Adipose tissue (tissue), 3 donors: ENCODE data around the gene RAB29. TPM values are rescaled to one million over a fixed set of nuclear protein-coding genes. Genes with fewer than 3 reads are reported as not detected.

Experiments
- H3K27ac ChIP-seq: one replicate; pipeline ENCODE4 v1.5.1; 2013; ENCODE audit warnings: low read depth, low read length
- WGBS, 3 donors: extraction: QIAGEN DNeasy Blood & Tissue Kit; methylation state at CpG; one replicate each; pipeline ENCODE4 v1.1.7; 2013; 5-methylcytosine and 5-hydroxymethylcytosine counted together
- polyA plus RNA-seq, 3 donors: library from polyadenylated mRNA; stranded (reverse); fragments of 200-250 nt; gene quantifications; one replicate each; pipeline ENCODE4 v1.2.3, GENCODE V29; 2013
- donor health status: healthy with polysubstance abuse.
- donor health status: Bipolar disorder and iron deficiency.
- donor health status: healthy.

RAB29 gene
- polyA plus RNA-seq, 3 donors, result 7.1 to 19.3 (median 17.4) TPM

GRCh38 chr1:205800981-205801703 lies 25.9 kb upstream of the RAB29 start:
- H3K27ac ChIP-seq, result no peak overlapping the region
- 30 to 83% (median 82%) methylated on average over 7 of the region's 7 CpGs for WGBS, 3 donors

GRCh38 chr1:205800427-205800826 lies 25.1 kb upstream of the RAB29 start:
- H3K27ac ChIP-seq, result no peak overlapping the region
- WGBS, 3 donors, result 42 to 89% (median 86%) methylated on average over 7 of the region's 7 CpGs

- WGBS, 3 donors, result 43 to 84% (median 71%) methylated on average over 5 of the region's 5 CpGs
- H3K27ac ChIP-seq, result no peak overlapping the region
These were observed 23.3 kb upstream of the RAB29 start for GRCh38 chr1:205798577-205798976.

DNA sequence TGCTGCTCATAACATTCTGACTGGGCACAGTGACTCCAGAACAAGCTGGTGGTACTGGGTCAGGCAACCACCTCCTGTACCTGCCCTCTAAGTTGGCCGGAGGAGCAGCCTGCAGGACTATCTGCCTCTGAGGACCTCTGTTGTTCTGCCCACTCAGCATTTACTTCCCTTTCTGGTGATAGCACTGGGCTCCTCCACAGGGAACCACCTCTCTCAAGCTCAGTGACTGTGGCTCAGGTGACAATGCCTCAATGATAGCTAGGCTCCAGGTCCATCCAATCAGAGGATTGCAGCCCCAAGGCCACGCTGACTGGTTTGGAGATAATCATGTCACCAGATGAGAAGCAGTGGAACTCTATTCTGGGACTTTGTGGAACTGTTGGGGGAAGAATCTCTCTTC lies 21.9 kb upstream of the RAB29 start:
- WGBS, 3 donors, result 65 to 95% (median 93%) methylated on average over 2 of the region's 2 CpGs
- no peak overlapping the region for H3K27ac ChIP-seq

DNA sequence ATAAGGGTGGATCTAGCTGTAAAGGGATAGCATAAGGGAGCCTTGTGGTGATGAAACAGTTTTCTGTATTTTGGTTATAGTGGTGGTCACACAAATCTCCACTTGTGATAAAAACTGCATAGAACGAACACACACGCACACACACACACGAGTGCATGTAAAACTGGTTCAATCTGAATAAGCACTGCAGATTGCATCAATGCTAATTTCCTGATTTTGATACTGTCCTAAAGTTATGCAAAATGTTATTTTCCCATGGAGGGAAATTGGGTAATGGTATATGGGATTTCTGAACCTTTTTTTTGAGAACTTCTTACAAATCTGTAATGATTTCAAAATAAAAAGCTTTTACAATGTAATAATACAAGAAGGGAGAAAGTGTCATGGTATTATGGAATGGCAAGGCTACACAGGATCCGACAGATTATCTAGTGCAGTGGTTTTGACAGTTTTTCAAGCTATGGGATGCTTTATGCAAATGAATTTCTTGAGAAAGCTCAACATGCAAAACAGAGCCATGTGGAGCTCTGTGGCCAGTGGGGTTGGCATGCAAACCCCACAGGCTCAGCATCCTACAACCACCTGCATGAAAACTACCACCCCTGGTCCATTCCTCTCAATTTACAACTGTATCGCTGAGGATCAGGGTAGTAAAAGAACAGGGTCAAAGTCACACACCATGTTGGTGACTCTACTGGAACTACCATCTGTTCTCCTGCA lies 18.9 kb upstream of the RAB29 start:
- H3K27ac ChIP-seq, result no peak overlapping the region
- 57 to 60% (median 59%) methylated on average over 5 of the region's 5 CpGs for WGBS, 3 donors

- no peak overlapping the region for H3K27ac ChIP-seq
- 56 to 77% (median 68%) methylated on average over 6 of the region's 6 CpGs for WGBS, 3 donors
These were observed 17.8 kb upstream of the RAB29 start for GRCh38 chr1:205792961-205793673.

DNA sequence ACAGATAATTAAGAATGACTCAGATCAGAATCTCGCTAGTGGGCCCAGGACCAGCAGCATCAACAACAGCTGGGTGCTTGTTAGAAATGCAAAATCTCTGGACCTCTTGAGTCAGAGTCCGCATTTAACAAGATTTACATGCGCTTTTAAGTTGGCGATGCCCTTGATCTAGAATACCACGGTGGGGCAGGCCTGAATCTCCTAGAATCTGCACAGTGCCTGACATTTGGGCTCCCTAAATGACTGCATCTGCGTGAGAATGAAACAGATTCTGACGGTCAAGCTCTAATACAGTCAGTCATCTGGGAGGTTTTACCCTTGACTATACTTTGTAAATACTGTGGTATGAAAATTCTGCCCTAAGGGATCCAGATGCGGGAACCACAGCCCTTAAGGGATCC lies 17.2 kb upstream of the RAB29 start:
- WGBS, 3 donors, result 69 to 87% (median 82%) methylated on average over 8 of the region's 8 CpGs
- H3K27ac ChIP-seq, result no peak overlapping the region

DNA sequence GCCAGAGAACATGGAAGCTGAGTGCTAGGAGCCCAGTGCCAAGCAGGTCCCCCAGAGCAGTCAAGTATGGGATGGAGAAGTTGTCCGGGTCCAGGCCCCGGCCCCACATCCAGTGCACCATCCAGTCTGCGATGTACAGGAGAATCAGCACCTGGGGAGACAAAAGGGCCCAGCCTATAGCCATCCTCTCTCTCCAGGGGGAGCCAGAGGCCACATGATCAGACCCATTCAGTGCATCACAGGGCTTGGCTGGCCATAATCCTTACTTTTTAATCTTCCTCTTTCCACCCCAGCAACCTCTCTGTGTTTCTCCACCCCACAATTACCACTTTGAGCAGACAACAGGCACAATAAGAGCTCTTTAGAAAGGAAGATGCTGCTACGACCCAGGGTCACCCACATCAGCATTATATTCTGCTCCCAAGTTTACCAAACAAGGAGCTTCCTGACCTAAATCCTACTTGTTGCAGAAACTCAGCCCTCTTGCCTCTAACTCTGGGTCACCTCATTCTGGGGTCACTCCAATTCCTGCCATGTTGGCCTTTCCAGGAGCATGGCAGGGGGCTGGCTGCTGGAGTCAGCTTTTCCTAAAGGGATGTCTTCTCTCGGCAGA lies 16.4 kb upstream of the RAB29 start:
- no peak overlapping the region for H3K27ac ChIP-seq
- 56 to 67% (median 63%) methylated on average over 5 of the region's 5 CpGs for WGBS, 3 donors

DNA sequence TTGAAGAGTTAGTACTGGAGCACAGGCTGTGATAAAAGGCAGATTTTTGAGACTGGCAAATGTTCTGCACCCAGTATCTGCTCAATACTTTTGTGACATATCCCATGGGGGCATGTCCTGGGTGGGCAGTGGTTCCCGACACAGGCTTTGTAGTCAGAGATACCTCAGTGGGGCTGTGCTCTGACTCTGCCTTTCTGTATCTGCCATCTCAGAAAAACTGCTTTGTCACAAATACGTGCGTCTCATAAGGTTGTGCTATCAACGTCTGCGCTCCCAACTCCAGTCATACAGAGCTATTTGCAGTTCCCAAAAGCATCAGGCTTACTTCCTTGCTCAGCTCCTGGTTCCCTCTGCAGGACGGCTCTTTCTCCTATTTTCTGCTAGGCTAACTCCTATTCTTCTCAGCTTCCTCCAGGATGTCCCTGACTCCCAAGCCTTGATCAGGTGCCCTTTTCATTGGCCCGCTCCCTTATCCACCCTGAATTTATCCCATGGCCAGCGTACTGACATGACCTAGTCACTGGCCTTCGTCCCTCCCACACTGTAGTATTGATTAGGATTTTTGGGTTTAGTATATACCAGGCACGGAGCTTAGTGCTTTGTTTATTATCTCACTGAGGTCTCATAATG lies 12.1 kb upstream of the RAB29 start:
- no peak overlapping the region for H3K27ac ChIP-seq
- WGBS, 3 donors, result 55 to 90% (median 84%) methylated on average over 10 of the region's 10 CpGs

DNA sequence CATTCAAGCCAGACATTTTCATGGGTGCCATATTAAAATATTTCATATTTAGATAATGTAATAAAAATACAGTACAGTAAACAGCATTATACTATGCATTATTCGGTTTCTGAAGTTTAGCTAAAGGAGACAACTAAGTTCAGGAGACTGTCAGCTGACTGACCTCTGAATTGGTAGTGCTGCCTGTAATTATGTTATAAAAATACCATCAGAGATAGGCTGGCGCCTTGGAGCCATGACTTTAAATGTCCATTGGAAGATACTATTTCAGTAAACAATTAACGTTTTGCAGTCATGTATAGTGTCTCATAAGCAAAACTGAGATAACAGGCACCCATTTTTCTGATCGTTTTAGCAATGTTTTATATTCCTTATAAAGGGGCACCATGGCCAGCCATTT lies 11.3 kb upstream of the RAB29 start:
- no peak overlapping the region for H3K27ac ChIP-seq
- 63 to 67% (median 66%) methylated on average over 4 of the region's 4 CpGs for WGBS, 3 donors

DNA sequence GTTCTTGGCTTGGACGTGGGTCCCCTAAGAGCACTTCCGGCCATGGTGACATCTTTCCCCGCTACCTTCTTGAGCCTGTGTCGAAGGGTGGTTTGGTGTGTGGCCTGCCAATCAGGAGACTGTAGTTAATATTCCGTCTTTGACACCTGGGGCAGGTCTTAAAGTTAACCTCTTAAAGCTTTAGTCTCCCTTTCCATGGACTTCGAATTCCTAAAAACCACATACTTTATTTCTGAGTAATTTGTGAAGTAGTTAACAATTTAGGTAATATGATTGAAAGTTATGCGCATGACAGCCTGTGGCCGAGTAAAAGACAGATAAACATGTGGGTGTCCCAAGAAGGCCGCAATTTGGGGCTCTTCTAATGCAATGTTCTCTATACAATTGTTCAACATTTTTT lies 10.2 kb upstream of the RAB29 start:
- 85 to 95% (median 94%) methylated on average over 9 of the region's 9 CpGs for WGBS, 3 donors
- H3K27ac ChIP-seq, result no peak overlapping the region

- WGBS, 3 donors, result 64 to 80% (median 66%) methylated on average over 4 of the region's 4 CpGs
- no peak overlapping the region for H3K27ac ChIP-seq
These were observed 8.6 kb upstream of the RAB29 start for GRCh38 chr1:205783904-205784303.

GRCh38 chr1:205783433-205783795 lies 8.1 kb upstream of the RAB29 start:
- no peak overlapping the region for H3K27ac ChIP-seq

GRCh38 chr1:205782627-205783432 lies 7.5 kb upstream of the RAB29 start:
- WGBS, 3 donors, result 62 to 76% (median 68%) methylated on average over 4 of the region's 4 CpGs
- H3K27ac ChIP-seq, result no peak overlapping the region

DNA sequence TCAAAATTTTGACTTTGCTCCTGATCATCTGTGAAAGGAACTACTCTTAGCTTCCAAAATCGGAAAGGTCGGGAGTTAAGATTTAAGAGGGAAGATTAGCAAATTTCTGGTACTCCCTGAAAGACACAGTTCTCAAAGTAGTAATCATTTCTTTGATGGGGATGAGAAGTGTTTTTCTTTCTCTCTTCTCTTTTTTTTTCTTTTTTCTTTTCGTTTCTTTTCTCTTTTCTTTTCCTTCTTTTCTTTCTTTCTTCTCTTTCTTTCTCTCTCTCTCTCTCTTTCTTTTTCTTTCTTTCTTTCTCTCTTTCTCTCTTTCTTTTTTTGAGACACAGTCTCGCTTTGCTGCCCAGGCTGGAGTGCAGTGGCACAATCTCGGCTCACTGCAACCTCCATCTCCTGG lies 5.1 kb upstream of the RAB29 start:
- no peak overlapping the region for H3K27ac ChIP-seq
- WGBS, 3 donors, result 88 to 95% (median 94%) methylated on average over 5 of the region's 5 CpGs

GRCh38 chr1:205777994-205778393 lies 2.7 kb upstream of the RAB29 start:
- no peak overlapping the region for H3K27ac ChIP-seq
- WGBS, 3 donors, result 50 to 77% (median 63%) methylated on average over 2 of the region's 2 CpGs

DNA sequence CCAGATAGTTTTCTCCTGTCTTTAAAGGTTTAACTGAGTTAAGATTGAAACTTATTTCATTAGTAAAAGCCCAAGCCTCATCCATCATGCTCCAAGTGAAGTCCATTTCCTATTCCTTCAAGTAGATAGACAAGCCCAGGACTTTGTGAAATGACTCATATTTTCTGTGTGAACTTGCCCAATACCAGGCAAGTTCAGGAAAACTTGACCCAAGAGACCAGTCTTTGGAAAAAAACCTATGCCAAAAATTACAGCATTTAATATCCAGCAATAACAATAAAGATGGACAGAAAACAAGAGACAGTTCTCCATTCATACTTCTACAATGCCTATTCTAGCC lies 405 bp upstream of the RAB29 start:
- no peak overlapping the region for H3K27ac ChIP-seq
